Measurements from ENCODE around the gene EXOC4.

GRCh38 chr7:133330085-133330484 is 77.2 kb downstream of the EXOC4 start:
- no peak for TF ChIP-seq EZH2 (IDR thresholded peaks at IDR 0.05; ENCODE audit: borderline replicate concordance, low read depth, low read length, severe bottlenecking)
- TF ChIP-seq CTCF (IDR thresholded peaks at IDR 0.05; ENCODE audit: extremely low read depth in 1 of 2, insufficient read depth in 1 of 2, low read depth in 1 of 2, low read length in 2 of 2): no peak
- no peak for TF ChIP-seq POLR2A (IDR thresholded peaks at IDR 0.05; ENCODE audit: low read depth, low read length)
- TF ChIP-seq MAX (IDR thresholded peaks at IDR 0.05; ENCODE audit: insufficient read depth, insufficient read length): no peak
- no peak for TF ChIP-seq POLR2AphosphoS5 (IDR thresholded peaks at IDR 0.05; ENCODE audit: insufficient read depth, low read depth, low read length)
- no peak for TF ChIP-seq MYC (IDR thresholded peaks at IDR 0.05; ENCODE audit: low read depth, low read length)
- TF ChIP-seq FOS (IDR thresholded peaks at IDR 0.05; ENCODE audit: borderline replicate concordance, insufficient read depth, low read length): no peak
- TF ChIP-seq JUN (IDR thresholded peaks at IDR 0.05; ENCODE audit: borderline replicate concordance, insufficient read depth, insufficient read length, low read depth): no peak
